GM23338 (cell line): ENCODE results near the gene ITGB6.

Source experiments
- CREB1 ChIP-seq: fragments of 250-450 bp; sonication (Bioruptor Pico); IDR thresholded peaks from 2 replicates; pipeline ENCODE4 v1.5.0; 2020; ENCODE audit warnings: low read depth, mild to moderate bottlenecking, moderate library complexity
- CTCF ChIP-seq, 2 experiments: fragments of 200-600 bp in 1 of 2; sonication (generic) in 1 of 2; conservative IDR thresholded peaks; 2 replicates each; pipeline versions ENCODE4 v1.5.1 to v1.6.1; 2016 to 2017; ENCODE audit warnings: antibody characterized with exemption in 2 of 2, low read depth in 2 of 2, mild to moderate bottlenecking in 2 of 2, moderate library complexity in 1 of 2
- ETS1 ChIP-seq: IDR thresholded peaks from 2 replicates; pipeline ENCODE4 v1.6.1; 2016; ENCODE audit warnings: antibody characterized with exemption
- EZH2 ChIP-seq: fragments of 200-600 bp; sonication (generic); IDR thresholded peaks from one replicate; pipeline ENCODE4 v1.8.0; 2017; ENCODE audit warnings: antibody characterized with exemption, mild to moderate bottlenecking, low read depth; ENCODE audit not compliant: unreplicated experiment
- EZH2phosphoT487 ChIP-seq: fragments of 200-600 bp; sonication (generic); IDR thresholded peaks from one replicate; pipeline ENCODE4 v1.8.1; 2018; ENCODE audit warnings: antibody characterized with exemption; ENCODE audit not compliant: unreplicated experiment
- JUNB ChIP-seq: IDR thresholded peaks from one replicate; pipeline ENCODE4 v1.6.1; 2016; ENCODE audit warnings: antibody characterized with exemption; ENCODE audit not compliant: unreplicated experiment
- NANOG ChIP-seq: IDR thresholded peaks from 2 replicates; pipeline ENCODE4 v1.6.1; 2016; ENCODE audit warnings: antibody characterized with exemption, borderline replicate concordance
- POLR2AphosphoS5 ChIP-seq: IDR thresholded peaks from 2 replicates; pipeline ENCODE4 v1.6.1; 2016; ENCODE audit warnings: antibody characterized with exemption, low read depth
- REST ChIP-seq: IDR thresholded peaks from one replicate; pipeline ENCODE4 v1.6.1; 2018; ENCODE audit warnings: antibody characterized with exemption; ENCODE audit not compliant: unreplicated experiment
- STAT1 ChIP-seq: IDR thresholded peaks from one replicate; pipeline ENCODE4 v1.6.1; 2016; ENCODE audit warnings: antibody characterized with exemption; ENCODE audit not compliant: unreplicated experiment

GRCh38 chr2:160055726-160056108 is 144.4 kb downstream of the ITGB6 start:
- TF ChIP-seq EZH2 (no peak), CTCF (conservative IDR thresholded peaks at IDR 0.05; ENCODE audit: low read depth in 2 of 2) (no peak), REST (no peak), EZH2phosphoT487 (no peak), POLR2AphosphoS5 (no peak), JUNB (no peak), NANOG (no peak), STAT1 (no peak), CREB1 (CRISPR knock-in tag) (no peak), ETS1 (no peak)
